Epithelial cell of proximal tubule (primary cell): ENCODE results near the gene C1D. TPM values are rescaled to one million over a fixed set of nuclear protein-coding genes. Genes with fewer than 3 reads are reported as not detected.
"Not testable (repeated sequence)": the region's sequence is repeated elsewhere in the genome, so short reads cannot be mapped to it uniquely, and the experiment has no call there.

Experiments used
- DNase-seq: peaks from one replicate; pipeline ENCODE4 v3.0.0-alpha.2; 2011; ENCODE audit warnings: low read depth
- H3K4me3 ChIP-seq: 2 replicates; pipeline ENCODE4 v1.5.1; 2011; ENCODE audit warnings: low read depth, mild to moderate bottlenecking, low read length
- total RNA-seq: library from RNA; depleted of rRNA; stranded (reverse); fragments of >200 nt; gene quantifications from 2 replicates; pipeline ENCODE4 v1.2.3, GENCODE V29; 2015
- TF ChIP-seq, protein P1 (sequence below): conservative IDR thresholded peaks from 2 replicates; pipeline ENCODE4 v1.5.1; 2012; ENCODE audit warnings: low read depth, mild to moderate bottlenecking, low read length

The C1D gene
- total RNA-seq, 1 donor from 2014 or later = 29.8 TPM

DNA sequence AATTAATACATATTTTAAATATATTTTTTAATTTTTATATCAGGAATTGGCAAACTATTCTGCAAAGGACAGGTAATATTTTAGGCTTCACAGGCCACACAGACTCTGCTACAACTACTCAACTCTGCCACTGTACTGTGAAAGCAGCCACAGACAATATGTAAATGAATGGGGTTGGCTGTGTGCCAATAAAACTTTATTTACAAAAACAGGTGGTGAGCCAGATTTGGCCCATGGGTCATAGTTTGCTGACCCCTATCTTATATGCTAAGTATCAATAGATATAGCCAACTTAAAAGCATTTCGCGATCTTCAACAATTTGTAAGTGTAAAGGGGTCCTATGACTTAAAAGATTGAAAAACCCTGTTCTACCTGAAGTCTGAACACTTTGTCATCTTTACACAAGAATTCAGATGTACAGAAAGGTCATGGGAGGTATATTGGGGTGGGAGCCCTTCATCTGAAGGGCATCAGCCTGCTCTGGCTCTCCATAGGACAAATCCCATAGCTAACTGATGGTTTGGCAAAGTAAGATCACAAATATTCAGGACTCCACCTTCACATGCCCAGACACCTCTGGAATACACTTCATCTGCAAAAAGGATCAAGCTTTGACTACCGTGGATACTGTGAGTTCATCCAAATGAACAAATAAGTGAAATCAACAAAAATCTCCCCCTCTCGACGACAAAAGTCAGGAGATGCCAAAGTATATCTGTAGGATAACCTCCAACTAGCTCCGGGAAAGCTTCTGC lies 65.9 kb downstream of the C1D start:
- H3K4me3 ChIP-seq = no peak overlapping the region
- DNase-seq = no peak
- TF ChIP-seq, protein P1, sequence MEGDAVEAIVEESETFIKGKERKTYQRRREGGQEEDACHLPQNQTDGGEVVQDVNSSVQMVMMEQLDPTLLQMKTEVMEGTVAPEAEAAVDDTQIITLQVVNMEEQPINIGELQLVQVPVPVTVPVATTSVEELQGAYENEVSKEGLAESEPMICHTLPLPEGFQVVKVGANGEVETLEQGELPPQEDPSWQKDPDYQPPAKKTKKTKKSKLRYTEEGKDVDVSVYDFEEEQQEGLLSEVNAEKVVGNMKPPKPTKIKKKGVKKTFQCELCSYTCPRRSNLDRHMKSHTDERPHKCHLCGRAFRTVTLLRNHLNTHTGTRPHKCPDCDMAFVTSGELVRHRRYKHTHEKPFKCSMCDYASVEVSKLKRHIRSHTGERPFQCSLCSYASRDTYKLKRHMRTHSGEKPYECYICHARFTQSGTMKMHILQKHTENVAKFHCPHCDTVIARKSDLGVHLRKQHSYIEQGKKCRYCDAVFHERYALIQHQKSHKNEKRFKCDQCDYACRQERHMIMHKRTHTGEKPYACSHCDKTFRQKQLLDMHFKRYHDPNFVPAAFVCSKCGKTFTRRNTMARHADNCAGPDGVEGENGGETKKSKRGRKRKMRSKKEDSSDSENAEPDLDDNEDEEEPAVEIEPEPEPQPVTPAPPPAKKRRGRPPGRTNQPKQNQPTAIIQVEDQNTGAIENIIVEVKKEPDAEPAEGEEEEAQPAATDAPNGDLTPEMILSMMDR = no peak

DNA sequence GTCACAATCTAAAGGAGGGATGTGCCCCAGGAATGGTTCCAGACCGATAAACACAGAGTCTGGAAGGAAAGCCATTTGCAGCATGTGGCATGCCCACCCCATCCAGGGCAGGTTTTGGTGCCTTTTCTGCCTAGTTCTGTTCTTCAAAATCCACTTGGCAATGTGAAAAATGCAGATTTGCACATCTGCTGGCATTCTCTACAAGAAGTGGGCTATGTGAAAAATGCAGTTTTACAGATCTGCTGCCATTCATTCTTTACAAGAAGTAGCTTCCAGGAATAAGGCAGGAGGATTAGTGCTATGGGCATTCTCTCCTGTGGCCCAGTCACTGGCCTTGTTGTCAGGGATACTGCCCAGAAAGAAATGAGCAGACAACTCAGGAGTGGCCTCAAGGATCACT lies 68.1 kb downstream of the C1D start:
- H3K4me3 ChIP-seq = no peak overlapping the region
- TF ChIP-seq, protein P1 = no peak
- no peak for DNase-seq

DNA sequence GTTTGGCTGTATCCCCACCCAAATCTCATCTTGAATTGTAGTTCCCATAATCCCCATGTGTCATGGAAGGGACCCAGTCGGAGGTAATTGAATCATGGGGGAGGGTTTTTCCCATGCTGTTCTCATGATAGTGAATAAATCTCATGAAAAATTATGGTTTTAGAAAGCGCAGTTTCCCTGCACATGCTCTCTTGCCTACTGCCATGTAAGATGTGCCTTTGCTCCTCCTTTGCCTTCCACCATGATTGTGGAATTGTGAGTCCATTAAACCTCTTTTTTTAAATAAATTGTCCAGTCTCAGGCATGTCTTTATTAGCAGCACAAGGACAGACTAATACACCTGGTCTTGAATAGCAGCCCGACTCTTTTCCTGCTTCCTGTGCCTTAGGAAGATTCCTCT lies 68.7 kb downstream of the C1D start:
- H3K4me3 ChIP-seq, DNase-seq: not testable (repeated sequence)

DNA sequence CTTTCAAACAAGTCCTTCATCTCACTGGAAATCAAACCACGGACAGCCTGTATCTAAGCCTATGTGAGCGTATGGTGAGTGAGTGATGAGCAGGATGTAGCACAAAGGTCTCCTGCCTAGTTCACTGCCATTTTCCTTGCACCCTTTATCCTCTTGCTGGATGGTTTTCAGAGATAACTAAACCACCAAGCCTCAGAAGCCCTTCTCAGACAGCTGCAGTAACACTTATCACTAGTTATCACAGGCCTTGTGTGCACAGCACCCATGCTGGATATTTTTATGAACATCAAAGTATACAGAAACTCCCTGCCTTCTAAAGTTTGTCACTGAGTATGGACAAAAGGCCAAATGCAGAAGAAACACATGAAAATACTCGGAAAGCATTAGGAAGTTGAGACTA lies 69.5 kb downstream of the C1D start:
- no peak overlapping the region for H3K4me3 ChIP-seq
- no peak for DNase-seq
- TF ChIP-seq, protein P1 = no peak

DNA sequence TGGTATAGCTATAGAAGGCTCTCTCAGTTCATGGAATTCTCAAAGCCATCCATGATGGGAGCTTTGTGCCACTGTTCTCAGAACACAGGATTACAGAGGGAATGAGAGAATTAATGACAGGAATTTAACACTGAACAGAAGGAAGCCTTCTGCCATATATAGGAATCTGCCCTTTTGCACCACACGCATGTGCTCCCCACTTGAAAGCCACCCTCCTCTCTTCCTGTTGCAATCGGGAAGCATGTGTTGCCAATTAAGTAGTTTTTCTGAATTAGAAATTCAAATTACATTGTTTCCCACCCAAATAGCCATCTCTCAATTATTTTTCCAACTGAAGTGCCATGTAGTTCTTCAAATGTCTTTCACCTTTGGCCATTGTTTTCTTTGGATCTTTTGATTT lies 71.3 kb downstream of the C1D start:
- TF ChIP-seq, protein P1 = no peak
- no peak overlapping the region for H3K4me3 ChIP-seq
- DNase-seq = no peak

Other genes starting within 250 kb of the C1D start
- gene PNO1, start 94.9 kb upstream of the C1D start, total RNA-seq = 17.5 and 43.0 TPM in 2 replicates
- gene PPP3R1, start 189.5 kb upstream of the C1D start, total RNA-seq = 14.5 and 19.6 TPM in 2 replicates